Thoracic aorta (tissue), 2 donors: ENCODE data around the gene OTOF. TPM values are rescaled to one million over a fixed set of nuclear protein-coding genes. Genes with fewer than 3 reads are reported as not detected.

Experiments
- ATAC-seq: fragments of 150-250 bp; one replicate; pipeline ENCODE4 v1.8.0; 2017; ENCODE audit warnings: low read depth; ENCODE audit not compliant: insufficient number of reproducible peaks, low FRiP score
- DNase-seq: peaks from one replicate; pipeline ENCODE4 v3.0.0-alpha.2; 2020; ENCODE audit warnings: low spot score
- H3K27ac ChIP-seq, 2 donors: fragments of 200-600 bp; sonication (generic); 1 replicate in 1 of 2; 2 replicates in 1 of 2; pipeline ENCODE4 v1.5.1; 2016; ENCODE audit warnings: mild to moderate bottlenecking in 2 of 2, moderate library complexity in 2 of 2
- H3K27me3 ChIP-seq: fragments of 200-600 bp; sonication (generic); replicated peaks from 2 replicates; pipeline ENCODE4 v1.6.0; 2016; ENCODE audit warnings: mild to moderate bottlenecking; ENCODE audit not compliant: insufficient read depth
- H3K36me3 ChIP-seq: fragments of 200-600 bp; sonication (generic); one replicate; pipeline ENCODE4 v1.5.1; 2016
- H3K4me1 ChIP-seq, 2 donors: fragments of 200-600 bp; sonication (generic); 1 replicate in 1 of 2; 2 replicates in 1 of 2; pipeline versions ENCODE4 v1.5.1 to v1.6.0; 2016; ENCODE audit warnings: low read depth in 2 of 2, mild to moderate bottlenecking in 1 of 2; ENCODE audit not compliant: control insufficient read depth in 1 of 2
- H3K4me3 ChIP-seq: fragments of 200-600 bp; sonication (generic); 2 replicates; pipeline ENCODE4 v1.5.1; 2016; ENCODE audit warnings: mild to moderate bottlenecking
- H3K9me3 ChIP-seq: fragments of 200-600 bp; sonication (generic); 2 replicates; pipeline ENCODE4 v1.5.1; 2016
- total RNA-seq, 2 donors: library from RNA; depleted of rRNA; stranded (reverse); fragments of >200 nt; gene quantifications; one replicate each; pipeline versions ENCODE4 v1.1.0 to v1.2.3, GENCODE V29; 2016
- TF ChIP-seq, protein P1 (sequence below): fragments of 200-600 bp; sonication (generic); IDR thresholded peaks from one replicate; pipeline ENCODE4 v1.5.1; 2019; ENCODE audit warnings: antibody characterized with exemption

OTOF gene
- total RNA-seq, 2 donors from 2014 or later, result 0.28 TPM; not detected in 1

- H3K4me1 ChIP-seq, result no peaks in the 10 kb centered on the region
- H3K27ac ChIP-seq, result no peak overlapping the region
- no peak for DNase-seq
- no peaks in the 10 kb centered on the region for H3K36me3 ChIP-seq
- H3K27me3 ChIP-seq, result no peaks in the 10 kb centered on the region
- no peak overlapping the region for H3K4me3 ChIP-seq
- TF ChIP-seq, protein P1, sequence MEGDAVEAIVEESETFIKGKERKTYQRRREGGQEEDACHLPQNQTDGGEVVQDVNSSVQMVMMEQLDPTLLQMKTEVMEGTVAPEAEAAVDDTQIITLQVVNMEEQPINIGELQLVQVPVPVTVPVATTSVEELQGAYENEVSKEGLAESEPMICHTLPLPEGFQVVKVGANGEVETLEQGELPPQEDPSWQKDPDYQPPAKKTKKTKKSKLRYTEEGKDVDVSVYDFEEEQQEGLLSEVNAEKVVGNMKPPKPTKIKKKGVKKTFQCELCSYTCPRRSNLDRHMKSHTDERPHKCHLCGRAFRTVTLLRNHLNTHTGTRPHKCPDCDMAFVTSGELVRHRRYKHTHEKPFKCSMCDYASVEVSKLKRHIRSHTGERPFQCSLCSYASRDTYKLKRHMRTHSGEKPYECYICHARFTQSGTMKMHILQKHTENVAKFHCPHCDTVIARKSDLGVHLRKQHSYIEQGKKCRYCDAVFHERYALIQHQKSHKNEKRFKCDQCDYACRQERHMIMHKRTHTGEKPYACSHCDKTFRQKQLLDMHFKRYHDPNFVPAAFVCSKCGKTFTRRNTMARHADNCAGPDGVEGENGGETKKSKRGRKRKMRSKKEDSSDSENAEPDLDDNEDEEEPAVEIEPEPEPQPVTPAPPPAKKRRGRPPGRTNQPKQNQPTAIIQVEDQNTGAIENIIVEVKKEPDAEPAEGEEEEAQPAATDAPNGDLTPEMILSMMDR, result no peak
- H3K9me3 ChIP-seq, result peaks cover under 1% of the 10 kb centered on the region
- no peak for ATAC-seq
Measured at GRCh38 chr2:26474261-26474785, 3.6 kb downstream of the OTOF start.

- no peak overlapping the region for H3K27ac ChIP-seq
- ATAC-seq (no peak), DNase-seq (no peak)
- H3K27me3 ChIP-seq, result no peaks in the 10 kb centered on the region
- peaks cover 4% of the 10 kb centered on the region for H3K9me3 ChIP-seq
- TF ChIP-seq, protein P1, result no peak
- H3K36me3 ChIP-seq, result no peaks in the 10 kb centered on the region
- no peak overlapping the region for H3K4me3 ChIP-seq
- no peaks in the 10 kb centered on the region for H3K4me1 ChIP-seq
Measured at GRCh38 chr2:26473796-26474195, 4.1 kb downstream of the OTOF start.

- Histone ChIP-seq H3K9me3 (peaks cover 4% of the 10 kb centered on the region), H3K27ac (no peak overlapping the region), H3K4me1 (no peaks in the 10 kb centered on the region), H3K27me3 (no peaks in the 10 kb centered on the region), H3K4me3 (no peak overlapping the region), H3K36me3 (no peaks in the 10 kb centered on the region)
- DNase-seq (no peak), ATAC-seq (no peak)
- TF ChIP-seq, protein P1, result no peak
Measured at GRCh38 chr2:26472821-26473655, 4.9 kb downstream of the OTOF start.

- H3K9me3 ChIP-seq, result peaks cover 4% of the 10 kb centered on the region
- no peaks in the 10 kb centered on the region for H3K36me3 ChIP-seq
- no peak for DNase-seq
- no peak overlapping the region for H3K27ac ChIP-seq
- TF ChIP-seq, protein P1, result no peak
- H3K27me3 ChIP-seq, result no peaks in the 10 kb centered on the region
- no peaks in the 10 kb centered on the region for H3K4me1 ChIP-seq
- ATAC-seq, result no peak
- H3K4me3 ChIP-seq, result no peak overlapping the region
Measured at GRCh38 chr2:26471766-26472706, 5.9 kb downstream of the OTOF start.

GRCh38 chr2:26471289-26471688, 6.6 kb downstream of the OTOF start:
- Histone ChIP-seq H3K4me3 (no peak overlapping the region), H3K4me1 (no peaks in the 10 kb centered on the region), H3K36me3 (no peaks in the 10 kb centered on the region), H3K27ac (no peak overlapping the region), H3K27me3 (no peaks in the 10 kb centered on the region), H3K9me3 (peaks cover 4% of the 10 kb centered on the region)
- TF ChIP-seq, protein P1, result no peak
- ATAC-seq, result no peak
- DNase-seq, result no peak
